ENCODE results near the gene AGAP6.
"Not testable (repeated sequence)": the region's sequence is repeated elsewhere in the genome, so short reads cannot be mapped to it uniquely, and the experiment has no call there.

DNA sequence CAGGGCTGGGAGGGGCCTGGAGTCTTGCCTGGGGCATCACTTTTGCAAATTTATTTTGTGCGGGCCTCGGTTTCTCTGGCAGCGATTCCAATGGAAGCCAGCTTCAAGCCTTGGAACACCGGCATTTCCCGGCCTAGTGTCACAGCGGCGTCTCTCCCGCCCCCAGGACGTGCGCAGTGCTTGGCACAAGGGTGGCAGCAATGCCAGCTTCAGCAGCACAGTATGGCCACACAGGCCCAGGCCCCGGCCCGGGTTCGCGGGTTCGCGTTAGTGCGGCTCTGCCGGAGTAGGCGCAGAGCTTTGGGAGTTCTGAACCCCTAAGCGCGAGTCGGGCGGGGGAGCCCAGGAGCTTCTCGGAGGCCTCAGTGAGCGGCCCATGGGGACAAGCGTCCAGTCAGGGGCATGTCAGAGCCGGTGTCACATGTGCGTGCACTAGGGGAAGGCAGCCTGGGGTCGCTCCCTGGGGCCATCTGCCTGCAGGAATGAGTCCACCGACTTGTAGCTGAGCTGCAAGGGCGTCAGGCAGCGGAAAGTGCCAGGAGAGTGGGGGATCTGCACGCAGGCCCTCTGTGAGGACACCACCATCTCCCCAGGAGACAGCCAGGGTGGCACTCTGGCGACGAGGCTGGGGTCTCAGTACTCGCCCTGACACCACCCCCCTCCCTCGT lies 36.6 kb downstream of the AGAP6 start:
- TF ChIP-seq, protein P1, sequence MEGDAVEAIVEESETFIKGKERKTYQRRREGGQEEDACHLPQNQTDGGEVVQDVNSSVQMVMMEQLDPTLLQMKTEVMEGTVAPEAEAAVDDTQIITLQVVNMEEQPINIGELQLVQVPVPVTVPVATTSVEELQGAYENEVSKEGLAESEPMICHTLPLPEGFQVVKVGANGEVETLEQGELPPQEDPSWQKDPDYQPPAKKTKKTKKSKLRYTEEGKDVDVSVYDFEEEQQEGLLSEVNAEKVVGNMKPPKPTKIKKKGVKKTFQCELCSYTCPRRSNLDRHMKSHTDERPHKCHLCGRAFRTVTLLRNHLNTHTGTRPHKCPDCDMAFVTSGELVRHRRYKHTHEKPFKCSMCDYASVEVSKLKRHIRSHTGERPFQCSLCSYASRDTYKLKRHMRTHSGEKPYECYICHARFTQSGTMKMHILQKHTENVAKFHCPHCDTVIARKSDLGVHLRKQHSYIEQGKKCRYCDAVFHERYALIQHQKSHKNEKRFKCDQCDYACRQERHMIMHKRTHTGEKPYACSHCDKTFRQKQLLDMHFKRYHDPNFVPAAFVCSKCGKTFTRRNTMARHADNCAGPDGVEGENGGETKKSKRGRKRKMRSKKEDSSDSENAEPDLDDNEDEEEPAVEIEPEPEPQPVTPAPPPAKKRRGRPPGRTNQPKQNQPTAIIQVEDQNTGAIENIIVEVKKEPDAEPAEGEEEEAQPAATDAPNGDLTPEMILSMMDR (conservative IDR thresholded peaks at IDR 0.05): not testable (repeated sequence)
- not testable (repeated sequence) for TF ChIP-seq EZH2 (IDR thresholded peaks at IDR 0.05; ENCODE audit: low read depth)
